ENCODE measurements around the gene OBSCN.

- TF ChIP-seq TAF1 (IDR thresholded peaks at IDR 0.05; ENCODE audit: borderline replicate concordance, insufficient read depth, low read length) (no peak), REST (IDR thresholded peaks at IDR 0.05; ENCODE audit: insufficient read depth in 1 of 2, low read depth in 2 of 2, low read length in 2 of 2) (no peak), POLR2AphosphoS5 (IDR thresholded peaks at IDR 0.05; ENCODE audit: low read depth, low read length) (no peak), SIN3A (IDR thresholded peaks at IDR 0.05; ENCODE audit: borderline replicate concordance, insufficient read depth, low read length) (no peak), FOXP2 (optimal IDR thresholded peaks at IDR 0.05; ENCODE audit: borderline replicate concordance, extremely low read depth, extremely low read length, insufficient read depth) (no peak)
Observed at GRCh38 chr1:228272831-228273571, 65.2 kb downstream of the OBSCN start.
